H9 (cell line): ENCODE data around the gene RYR3. TPM values are rescaled to one million over a fixed set of nuclear protein-coding genes. Genes with fewer than 3 reads are reported as not detected.

Experiments used
- DNase-seq: peaks from one replicate; pipeline ENCODE4 v3.0.0-alpha.2; 2017
- H2AFZ ChIP-seq: one replicate; pipeline ENCODE4 v1.6.1; 2013; ENCODE audit warnings: mild to moderate bottlenecking, low read length, control low read depth, moderate library complexity
- H2AK5ac ChIP-seq: 2 replicates; pipeline ENCODE4 v1.6.1; 2013; ENCODE audit warnings: low read length, control low read depth, mixed read lengths; ENCODE audit not compliant: insufficient read length
- H2BK120ac ChIP-seq: one replicate; pipeline ENCODE4 v1.6.1; 2013; ENCODE audit warnings: low read depth, mild to moderate bottlenecking, low read length, control low read depth, inconsistent platforms; ENCODE audit not compliant: poor library complexity, severe bottlenecking
- H2BK12ac ChIP-seq: 2 replicates; pipeline ENCODE4 v1.6.1; 2013; ENCODE audit warnings: low read length, control low read depth, mixed read lengths, low read depth; ENCODE audit not compliant: insufficient read length
- H2BK15ac ChIP-seq: 2 replicates; pipeline ENCODE4 v1.6.1; 2013; ENCODE audit warnings: low read depth, low read length, control low read depth
- H2BK20ac ChIP-seq: one replicate; pipeline ENCODE4 v1.6.1; 2013; ENCODE audit warnings: low read depth, mild to moderate bottlenecking, low read length, control low read depth, inconsistent platforms; ENCODE audit not compliant: poor library complexity, severe bottlenecking
- H2BK5ac ChIP-seq: 2 replicates; pipeline ENCODE4 v1.6.1; 2013; ENCODE audit warnings: low read length, control low read depth, mixed read lengths; ENCODE audit not compliant: insufficient read length
- H3K14ac ChIP-seq: 2 replicates; pipeline ENCODE4 v1.6.1; 2013; ENCODE audit warnings: low read length, control low read depth; ENCODE audit not compliant: insufficient read depth
- H3K18ac ChIP-seq: 2 replicates; pipeline ENCODE4 v1.6.1; 2013; ENCODE audit warnings: low read depth, mild to moderate bottlenecking, mixed read lengths, low read length, control low read depth; ENCODE audit not compliant: insufficient read length
- H3K23ac ChIP-seq: 2 replicates; pipeline ENCODE4 v1.6.1; 2013; ENCODE audit warnings: low read length, control low read depth, mixed read lengths, low read depth; ENCODE audit not compliant: insufficient read length
- H3K23me2 ChIP-seq: 2 replicates; pipeline ENCODE4 v1.6.1; 2013; ENCODE audit warnings: low read depth, mild to moderate bottlenecking, mixed read lengths, low read length, control low read depth; ENCODE audit not compliant: insufficient read length, poor library complexity, severe bottlenecking
- H3K27ac ChIP-seq: 2 replicates; pipeline ENCODE4 v1.5.1; 2013; ENCODE audit warnings: low read length, control low read depth, mixed read lengths, low read depth; ENCODE audit not compliant: insufficient read length
- H3K27me3 ChIP-seq: 2 replicates; pipeline ENCODE4 v1.6.1; 2013; ENCODE audit warnings: low read length, control low read depth, inconsistent platforms; ENCODE audit not compliant: insufficient read depth
- H3K4ac ChIP-seq: 2 replicates; pipeline ENCODE4 v1.6.1; 2013; ENCODE audit warnings: low read depth, mild to moderate bottlenecking, control low read depth, inconsistent platforms, low read length, moderate library complexity
- H3K4me1 ChIP-seq: 2 replicates; pipeline ENCODE4 v1.6.1; 2013; ENCODE audit warnings: low read length, control low read depth, inconsistent platforms; ENCODE audit not compliant: insufficient read depth
- H3K4me2 ChIP-seq: 2 replicates; pipeline ENCODE4 v1.6.1; 2013; ENCODE audit warnings: low read length, control low read depth, mixed read lengths; ENCODE audit not compliant: insufficient read length, insufficient read depth
- H3K56ac ChIP-seq: 2 replicates; pipeline ENCODE4 v1.6.1; 2013; ENCODE audit warnings: low read depth, mild to moderate bottlenecking, mixed read lengths, low read length, control low read depth; ENCODE audit not compliant: insufficient read length
- H3K79me1 ChIP-seq: 2 replicates; pipeline ENCODE4 v1.6.1; 2013; ENCODE audit warnings: low read depth, mild to moderate bottlenecking, moderate library complexity, low read length, control low read depth, inconsistent platforms; ENCODE audit not compliant: insufficient read depth, poor library complexity, severe bottlenecking
- H3K79me2 ChIP-seq: 2 replicates; pipeline ENCODE4 v1.6.1; 2013; ENCODE audit warnings: low read length, control low read depth, inconsistent platforms; ENCODE audit not compliant: insufficient read depth
- H3K9ac ChIP-seq: 2 replicates; pipeline ENCODE4 v1.6.1; 2013; ENCODE audit warnings: low read length, control low read depth, mixed read lengths; ENCODE audit not compliant: insufficient read length; ENCODE audit errors: extremely low read depth
- H3K9me3 ChIP-seq: one replicate; pipeline ENCODE4 v1.6.1; 2013; ENCODE audit warnings: low read depth, low read length, inconsistent platforms; ENCODE audit not compliant: control insufficient read depth
- H3T11ph ChIP-seq: one replicate; pipeline ENCODE4 v1.6.1; 2013; ENCODE audit warnings: mild to moderate bottlenecking, low read length, control low read depth, inconsistent platforms
- H4K20me1 ChIP-seq: one replicate; pipeline ENCODE4 v1.6.1; 2013; ENCODE audit not compliant: control insufficient read depth, insufficient read length, insufficient read depth
- H4K5ac ChIP-seq: 2 replicates; pipeline ENCODE4 v1.6.1; 2013; ENCODE audit warnings: low read depth, mild to moderate bottlenecking, mixed read lengths, low read length, control low read depth; ENCODE audit not compliant: insufficient read length
- H4K8ac ChIP-seq: replicated peaks from 2 replicates; pipeline ENCODE4 v1.6.1; 2013; ENCODE audit warnings: low read length, control low read depth, mixed read lengths, low read depth; ENCODE audit not compliant: insufficient read length
- H4K91ac ChIP-seq: 2 replicates; pipeline ENCODE4 v1.6.1; 2013; ENCODE audit warnings: low read depth, mild to moderate bottlenecking, moderate library complexity, mixed read lengths, low read length, control low read depth; ENCODE audit not compliant: insufficient read length
- H3K27ac Mint-ChIP-seq, 3 experiments: 2 replicates in 2 of 3; 3 replicates in 1 of 3; pipeline ENCODE4 v1.8.0; 2020 to 2021; ENCODE audit warnings: mixed read lengths in 3 of 3, mild to moderate bottlenecking in 1 of 3, moderate library complexity in 1 of 3
- H3K27me3 Mint-ChIP-seq: 2 replicates; pipeline ENCODE4 v1.8.0; 2021; ENCODE audit warnings: low read depth, mild to moderate bottlenecking, moderate library complexity, mixed read lengths
- H3K36me3 Mint-ChIP-seq, 3 experiments: 2 replicates in 2 of 3; 3 replicates in 1 of 3; pipeline ENCODE4 v1.8.0; 2020 to 2021; ENCODE audit warnings: low read depth in 3 of 3, mixed read lengths in 3 of 3; ENCODE audit not compliant: insufficient read depth in 1 of 3
- H3K4me1 Mint-ChIP-seq, 2 experiments: 2 replicates each; pipeline ENCODE4 v1.8.0; 2020; ENCODE audit warnings: mixed read lengths in 2 of 2
- H3K4me3 Mint-ChIP-seq, 2 experiments: 2 replicates in 1 of 2; 3 replicates in 1 of 2; pipeline ENCODE4 v1.8.0; 2020 to 2021; ENCODE audit warnings: mild to moderate bottlenecking in 2 of 2, mixed read lengths in 2 of 2, moderate library complexity in 1 of 2
- H3K9me3 Mint-ChIP-seq, 2 experiments: 2 replicates in 1 of 2; 3 replicates in 1 of 2; pipeline ENCODE4 v1.8.0; 2020; ENCODE audit warnings: mild to moderate bottlenecking in 2 of 2, mixed read lengths in 2 of 2, moderate library complexity in 1 of 2
- CTCF ChIP-seq: fragments of 200-600 bp; sonication (generic); conservative IDR thresholded peaks from 3 replicates; pipeline ENCODE4 v1.8.0; 2021; ENCODE audit warnings: antibody characterized with exemption, mild to moderate bottlenecking
- WGBS: extraction: QIAGEN DNeasy Blood & Tissue Kit; methylation state at CpG from one replicate; pipeline ENCODE4 v1.1.7; 2013; ENCODE audit warnings: missing lambda C conversion rate, low lambda C conversion rate, mixed read lengths; ENCODE audit not compliant: insufficient read length; ENCODE audit errors: extremely low coverage; 5-methylcytosine and 5-hydroxymethylcytosine counted together
- total RNA-seq: library from RNA; stranded (reverse); gene quantifications from 2 replicates; pipeline ENCODE4 v1.2.1, GENCODE V29; 2021

RYR3 gene
- total RNA-seq, 1 experiment from 2014 or later, result 0.85 TPM

- H3K9me3 ChIP-seq, result no peaks in the 10 kb centered on the region
- H2BK20ac ChIP-seq, result no peak overlapping the region
- no peaks in the 10 kb centered on the region for H4K20me1 ChIP-seq
- no peak overlapping the region for H3K9ac ChIP-seq
- no peak overlapping the region for H3K14ac ChIP-seq
- H3K18ac ChIP-seq, result no peak overlapping the region
- no peak overlapping the region for H2BK5ac ChIP-seq
- no peak overlapping the region for H3T11ph ChIP-seq
- DNase-seq, result no peak
- no peaks in the 10 kb centered on the region for H3K23me2 ChIP-seq
- H4K8ac ChIP-seq, result no peak overlapping the region
- H2AK5ac ChIP-seq, result no peak overlapping the region
- H3K4ac ChIP-seq, result no peak overlapping the region
- Mint-ChIP-seq H3K27me3 (no peaks in the 10 kb centered on the region), H3K4me1 (peaks cover 16 to 21% of the 10 kb centered on the region in 2 experiments), H3K27ac (no peak overlapping the region), H3K4me3 (no peak overlapping the region), H3K9me3 (no peaks in the 10 kb centered on the region), H3K36me3 (peaks cover 0 to 2% (median 0%) of the 10 kb centered on the region in 3 experiments; a peak in 3 of 7 replicates)
- H3K4me2 ChIP-seq, result no peak overlapping the region
- TF ChIP-seq CTCF, result no peak
- H3K56ac ChIP-seq, result no peak overlapping the region
- no peak overlapping the region for H4K91ac ChIP-seq
- no peaks in the 10 kb centered on the region for H3K27me3 ChIP-seq
- H2BK12ac ChIP-seq, result no peak overlapping the region
- WGBS, result no CpG with 5 or more reads among the region's 6 CpGs
- H2BK120ac ChIP-seq, result no peak overlapping the region
- H3K27ac ChIP-seq, result no peak overlapping the region
- H3K23ac ChIP-seq, result no peak overlapping the region
- H3K79me1 ChIP-seq, result no peaks in the 10 kb centered on the region
- H4K5ac ChIP-seq, result no peak overlapping the region
- no peaks in the 10 kb centered on the region for H3K4me1 ChIP-seq
- no peak overlapping the region for H2BK15ac ChIP-seq
- H2AFZ ChIP-seq, result no peak overlapping the region
- no peaks in the 10 kb centered on the region for H3K79me2 ChIP-seq
These were observed 554.6 kb downstream of the RYR3 start for GRCh38 chr15:33865416-33865815.
